GM11168 (cell line): ENCODE measurements around the gene MED9.
"Not testable (repeated sequence)": the region's sequence is repeated elsewhere in the genome, so short reads cannot be mapped to it uniquely, and the experiment has no call there.

Experiments used
- in situ Hi-C: fragments of 300-500 bp; cut with MboI; formaldehyde crosslinking; loops from one replicate; pipeline ENCODE4 v1.12.0; 2022; ENCODE audit warnings: low sequenced_read_pairs; ENCODE audit not compliant: unreplicated experiment

Gene MED9

GRCh38 chr17:17485420-17485819 lies 8.6 kb downstream of the MED9 start:
- in situ Hi-C loops: no loop called here

GRCh38 chr17:17486416-17486815 lies 9.6 kb downstream of the MED9 start:
- in situ Hi-C loops: not testable (repeated sequence)

GRCh38 chr17:17487998-17488397 lies 11.2 kb downstream of the MED9 start:
- in situ Hi-C loops: no loop called here

GRCh38 chr17:17491031-17491471 lies 14.3 kb downstream of the MED9 start:
- in situ Hi-C loops: no loop called here

GRCh38 chr17:17491546-17491988 lies 14.8 kb downstream of the MED9 start:
- in situ Hi-C loops: no loop called here

- in situ Hi-C loops: no loop called here
These were observed 15.3 kb downstream of the MED9 start for GRCh38 chr17:17492085-17492484.

- in situ Hi-C loops: no loop called here
These were observed 15.8 kb downstream of the MED9 start for GRCh38 chr17:17492571-17492970.

- in situ Hi-C loops: no loop called here
These were observed 16.6 kb downstream of the MED9 start for GRCh38 chr17:17493249-17493985.

GRCh38 chr17:17493986-17494466 lies 17.2 kb downstream of the MED9 start:
- in situ Hi-C loops: no loop called here

GRCh38 chr17:17494499-17494869 lies 17.7 kb downstream of the MED9 start:
- in situ Hi-C loops: no loop called here

- in situ Hi-C loops: loop anchor here (5.0 kb wide), 1 partner anchor 152 kb away; no protein-coding TSS in a partner anchor
These were observed 18.2 kb downstream of the MED9 start for GRCh38 chr17:17494870-17495535.

- in situ Hi-C loops: loop anchor here (5.0 kb wide), 1 partner anchor 152 kb away; no protein-coding TSS in a partner anchor
These were observed 18.9 kb downstream of the MED9 start for GRCh38 chr17:17495536-17496188.

GRCh38 chr17:17496189-17497064 lies 19.6 kb downstream of the MED9 start, which contains the start of gene RASD1:
TSS of gene RASD1 (minus strand) at chr17:17496395. CDS start at chr17:17496181, 214 bp downstream.
- in situ Hi-C loops: loop anchor here (5.0 kb wide), 1 partner anchor 151 kb away; no protein-coding TSS in a partner anchor

- in situ Hi-C loops: loop anchor here (5.0 kb wide), 1 partner anchor 150 kb away; no protein-coding TSS in a partner anchor
These were observed 20.5 kb downstream of the MED9 start for GRCh38 chr17:17497065-17497844.

GRCh38 chr17:17497845-17498520 lies 21.2 kb downstream of the MED9 start:
- in situ Hi-C loops: loop anchor here (5.0 kb wide), 1 partner anchor 149 kb away; no protein-coding TSS in a partner anchor

GRCh38 chr17:17498606-17499301 lies 22.0 kb downstream of the MED9 start:
- in situ Hi-C loops: loop anchor here (5.0 kb wide), 1 partner anchor 149 kb away; no protein-coding TSS in a partner anchor

- in situ Hi-C loops: loop anchor here (5.0 kb wide), 1 partner anchor 148 kb away; no protein-coding TSS in a partner anchor
These were observed 22.8 kb downstream of the MED9 start for GRCh38 chr17:17499402-17500145.
